Measurements from ENCODE around the gene CCHCR1. TPM values are rescaled to one million over a fixed set of nuclear protein-coding genes. Genes with fewer than 3 reads are reported as not detected.
"Not testable (repeated sequence)": the region's sequence is repeated elsewhere in the genome, so short reads cannot be mapped to it uniquely, and the experiment has no call there.

Gene CCHCR1
- total and polyA plus RNA-seq, 2 of the 8 experiments (the other 6 are each of a cell fraction or from before 2014, with no cell fraction given), result 20.9 to 38.0 TPM

GRCh38 chr6:31189223-31189622 is 31.6 kb upstream of the CCHCR1 start:
- CTCF ChIA-PET (ENCODE audit: partially characterized antibody), result interaction anchor here (1.2 to 11.0 kb wide), 10 partner anchors 15 to 178 kb away, joined by 3 to 94 read pairs (median 4); no protein-coding TSS in a partner anchor
- POLR2A ChIA-PET (ENCODE audit: partially characterized antibody), result interaction anchor here (61.6 kb wide), 1 partner anchor 42 kb away, joined by 2251 read pairs; the partner anchor contains the start of genes CCHCR1, CDSN, POU5F1 and PSORS1C1
- H3K9ac ChIP-seq (replicated peaks in 1 of 4; ENCODE audit: extremely low read depth in 1 of 4, low read depth in 3 of 4, low read length in 3 of 4); H2BK120ac ChIP-seq (replicated peaks; ENCODE audit: low read depth, low read length); H3K23ac ChIP-seq (ENCODE audit: insufficient read length); H3K36me3 ChIP-seq (ENCODE audit: control insufficient read depth in 2 of 4, insufficient read depth in 4 of 4, low read length in 3 of 4); H4K20me1 ChIP-seq (replicated peaks in 1 of 2; ENCODE audit: control insufficient read depth in 1 of 2, insufficient read depth in 2 of 2, low read length in 2 of 2); H2BK20ac ChIP-seq (ENCODE audit: low read length); H3K4ac ChIP-seq (replicated peaks; ENCODE audit: insufficient read length, low read depth, low read length); H3K18ac ChIP-seq (ENCODE audit: extremely low read depth, low read length); H2AFZ ChIP-seq (ENCODE audit: low read length); H3K9me3 ChIP-seq (ENCODE audit: insufficient read depth in 2 of 2, low read depth in 1 of 2, low read length in 1 of 2); FAIRE-seq; H2AK5ac ChIP-seq (ENCODE audit: low read depth, low read length); H2BK5ac ChIP-seq (ENCODE audit: low read depth, low read length); H3K79me1 ChIP-seq (ENCODE audit: low read depth, low read length); H3K4me3 ChIP-seq (ENCODE audit: extremely low read depth in 1 of 4, insufficient read depth in 2 of 4, low read depth in 3 of 4, low read length in 4 of 4); H3K27ac ChIP-seq (ENCODE audit: low read depth, low read length); H4K5ac ChIP-seq (ENCODE audit: insufficient read length, low read depth, low read length); H3K79me2 ChIP-seq (ENCODE audit: control insufficient read depth in 1 of 2, insufficient read depth in 2 of 2, low read length in 2 of 2); H3K4me1 ChIP-seq (replicated peaks in 1 of 4; ENCODE audit: control insufficient read depth in 3 of 4, insufficient read depth in 4 of 4, low read length in 3 of 4); H2BK15ac ChIP-seq (ENCODE audit: low read length); H2BK12ac ChIP-seq (ENCODE audit: low read depth, low read length); H4K91ac ChIP-seq (replicated peaks; ENCODE audit: insufficient read length, low read length); H3K4me2 ChIP-seq (ENCODE audit: insufficient read depth in 1 of 2, low read depth in 2 of 2, low read length in 2 of 2); DNase-seq (ENCODE audit: low read depth in 1 of 2, low spot score in 2 of 2); H3K27me3 ChIP-seq (replicated peaks in 1 of 4; ENCODE audit: control insufficient read depth in 3 of 4, extremely low read depth in 1 of 4, insufficient read depth in 3 of 4, low read length in 3 of 4); H3K14ac ChIP-seq (ENCODE audit: insufficient read length); H4K8ac ChIP-seq (ENCODE audit: extremely low read depth, insufficient read depth, low read length); H3K56ac ChIP-seq (replicated peaks; ENCODE audit: insufficient read length, low read depth, low read length); H3K23me2 ChIP-seq (ENCODE audit: low read depth, low read length): not testable (repeated sequence)
- WGBS, 2 experiments (ENCODE audit: extremely low coverage in 1 of 2, insufficient coverage in 1 of 2, insufficient read length in 1 of 2, insufficient replicate concordance in 2 of 2, low coverage in 1 of 2, low lambda C conversion rate in 2 of 2, missing lambda C conversion rate in 1 of 2), result 69% methylated on average over 3 of the region's 3 CpGs; no CpG with 5 or more reads in 1 of the 2 experiments
- peak in 1 of 2 experiments; percentile 21; a peak in 1 of 4 replicates for TF ChIP-seq RAD21 (IDR thresholded peaks at IDR 0.05 in 1 of 2, conservative IDR thresholded peaks at IDR 0.05 in 1 of 2; ENCODE audit: low read depth in 2 of 2, low read length in 2 of 2)
